NCI-H524 treated with DMSO at 0.1 percent for 48 hours (cell line): ENCODE data around the gene DNER.
"Not testable (repeated sequence)": the region's sequence is repeated elsewhere in the genome, so short reads cannot be mapped to it uniquely, and the experiment has no call there.

Experiments used
- DNase-seq: peaks from one replicate; lab custom pipeline; 2025; lab: John Stamatoyannopoulos, UW

DNER gene

GRCh38 chr2:229392196-229392595 is 322.2 kb downstream of the DNER start:
- no peak for DNase-seq

- no peak for DNase-seq
These were observed 325.6 kb downstream of the DNER start for GRCh38 chr2:229388731-229389130.

GRCh38 chr2:229387866-229388265 is 326.5 kb downstream of the DNER start:
- no peak for DNase-seq

GRCh38 chr2:229380101-229380625 is 334.2 kb downstream of the DNER start:
- DNase-seq: no peak

GRCh38 chr2:229378386-229378785 is 336.0 kb downstream of the DNER start:
- no peak for DNase-seq

- DNase-seq: no peak
These were observed 337.5 kb downstream of the DNER start for GRCh38 chr2:229376866-229377265.

- DNase-seq: no peak
These were observed 339.1 kb downstream of the DNER start for GRCh38 chr2:229375251-229375650.

GRCh38 chr2:229373311-229373710 is 341.0 kb downstream of the DNER start:
- DNase-seq: not testable (repeated sequence)

GRCh38 chr2:229372207-229372606 is 342.1 kb downstream of the DNER start:
- no peak for DNase-seq

GRCh38 chr2:229371086-229371485 is 343.3 kb downstream of the DNER start:
- no peak for DNase-seq

- DNase-seq: no peak
These were observed 343.8 kb downstream of the DNER start for GRCh38 chr2:229370509-229370908.

GRCh38 chr2:229363185-229363814 is 351.1 kb downstream of the DNER start:
- DNase-seq: no peak

- DNase-seq: no peak
These were observed 363.5 kb downstream of the DNER start for GRCh38 chr2:229350883-229351282.

- DNase-seq: no peak
These were observed 364.1 kb downstream of the DNER start for GRCh38 chr2:229350117-229350805.

- DNase-seq: no peak
These were observed 366.2 kb downstream of the DNER start for GRCh38 chr2:229348128-229348527.

- DNase-seq: no peak
These were observed 367.4 kb downstream of the DNER start for GRCh38 chr2:229346816-229347540.

GRCh38 chr2:229344955-229345354 is 369.4 kb downstream of the DNER start:
- DNase-seq: no peak

GRCh38 chr2:229344151-229344551 is 370.2 kb downstream of the DNER start:
- no peak for DNase-seq

- DNase-seq: no peak
These were observed 370.7 kb downstream of the DNER start for GRCh38 chr2:229343661-229344060.

- no peak for DNase-seq
These were observed 372.0 kb downstream of the DNER start for GRCh38 chr2:229342376-229342775.

- no peak for DNase-seq
These were observed 374.1 kb downstream of the DNER start for GRCh38 chr2:229340086-229340760.

GRCh38 chr2:229339618-229340017 is 374.7 kb downstream of the DNER start:
- DNase-seq: no peak
